Thyroid gland (tissue), 4 donors: ENCODE results near the gene POLE4. TPM values are rescaled to one million over a fixed set of nuclear protein-coding genes. Genes with fewer than 3 reads are reported as not detected.

Experiments
- DNase-seq, 2 donors: peaks; one replicate each; pipeline ENCODE4 v3.0.0-alpha.2; 2019
- H3K27ac ChIP-seq, 3 donors: fragments of 200-600 bp; sonication (generic); 1 replicate in 2 of 3; 2 replicates in 1 of 3; pipeline ENCODE4 v1.5.1; 2016 to 2019; ENCODE audit warnings: mild to moderate bottlenecking in 1 of 3, moderate library complexity in 1 of 3
- H3K27me3 ChIP-seq: fragments of 200-600 bp; sonication (generic); one replicate; pipeline ENCODE4 v1.5.1; 2019
- H3K36me3 ChIP-seq, 2 donors: fragments of 200-600 bp; sonication (generic); one replicate each; pipeline ENCODE4 v1.5.1; 2016 to 2019
- H3K4me1 ChIP-seq, 2 donors: fragments of 200-600 bp; sonication (generic); one replicate each; pipeline ENCODE4 v1.5.1; 2017 to 2019
- H3K4me3 ChIP-seq, 3 donors: fragments of 200-600 bp; sonication (generic); replicated peaks in 1 of 3; 1 replicate in 2 of 3; 2 replicates in 1 of 3; pipeline ENCODE4 v1.5.1; 2016; ENCODE audit warnings: mild to moderate bottlenecking in 1 of 3
- H3K9me3 ChIP-seq: fragments of 200-600 bp; sonication (generic); one replicate; pipeline ENCODE4 v1.5.1; 2017
- POLR2A ChIP-seq, 2 donors: fragments of 450-650 bp; IDR thresholded peaks; one replicate each; pipeline ENCODE4 v1.6.1; 2017; ENCODE audit warnings: antibody characterized with exemption in 2 of 2, mild to moderate bottlenecking in 2 of 2, moderate library complexity in 1 of 2
- WGBS, 2 donors: methylation state at CpG; one replicate each; pipeline ENCODE4 v1.1.5; 2017; 5-methylcytosine and 5-hydroxymethylcytosine counted together
- intact Hi-C: fragments of 100-400 bp; cut with DNase I; formaldehyde crosslinking; loops from one replicate; pipeline ENCODE4 v1.15.1; 2023
- total RNA-seq, 4 donors: library from RNA; depleted of rRNA; stranded (reverse); fragments of >200 nt; gene quantifications; one replicate each; pipeline ENCODE4 v1.2.3, GENCODE V29; 2016
- TF ChIP-seq, protein P1 (sequence below), 6 experiments: fragments of 200-600 bp in 3 of 6; fragments of 450-650 bp in 3 of 6; sonication (generic) in 3 of 6; IDR thresholded peaks; one replicate each; pipeline ENCODE4 v1.5.1; 2016 to 2019; ENCODE audit warnings: antibody characterized with exemption in 6 of 6, mild to moderate bottlenecking in 2 of 6, inconsistent platforms in 1 of 6, moderate library complexity in 1 of 6

POLE4 gene
- total RNA-seq, 4 donors from 2014 or later: 18.1 to 37.6 (median 26.6) TPM

DNA sequence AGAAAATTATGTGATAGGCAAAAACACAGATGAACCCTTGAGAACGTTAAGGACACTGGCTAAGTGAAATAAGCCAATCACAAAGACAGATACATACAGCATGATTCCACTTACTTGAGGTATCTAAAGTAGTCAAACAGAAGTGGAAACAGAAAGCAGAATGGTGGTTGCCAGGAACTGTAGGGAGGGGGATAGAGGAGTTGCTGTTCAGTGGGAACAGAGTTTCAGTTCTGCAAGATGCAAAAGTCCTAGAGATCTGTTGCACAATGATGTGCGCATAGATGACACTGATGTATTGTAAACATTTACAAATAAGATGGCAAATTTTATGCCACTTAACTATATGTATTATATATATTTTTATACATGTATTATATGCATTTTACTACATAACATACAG is 59.7 kb downstream of the POLE4 start:
- Histone ChIP-seq H3K4me1 (no peaks in the 10 kb centered on the region), H3K27ac (no peak overlapping the region), H3K4me3 (no peak overlapping the region), H3K9me3 (no peaks in the 10 kb centered on the region), H3K36me3 (no peaks in the 10 kb centered on the region), H3K27me3 (no peaks in the 10 kb centered on the region)
- WGBS, 2 donors: 86 to 88% methylated on average over 2 of the region's 2 CpGs
- TF ChIP-seq POLR2A (IDR thresholded peaks at IDR 0.05): no peak
- TF ChIP-seq, protein P1, sequence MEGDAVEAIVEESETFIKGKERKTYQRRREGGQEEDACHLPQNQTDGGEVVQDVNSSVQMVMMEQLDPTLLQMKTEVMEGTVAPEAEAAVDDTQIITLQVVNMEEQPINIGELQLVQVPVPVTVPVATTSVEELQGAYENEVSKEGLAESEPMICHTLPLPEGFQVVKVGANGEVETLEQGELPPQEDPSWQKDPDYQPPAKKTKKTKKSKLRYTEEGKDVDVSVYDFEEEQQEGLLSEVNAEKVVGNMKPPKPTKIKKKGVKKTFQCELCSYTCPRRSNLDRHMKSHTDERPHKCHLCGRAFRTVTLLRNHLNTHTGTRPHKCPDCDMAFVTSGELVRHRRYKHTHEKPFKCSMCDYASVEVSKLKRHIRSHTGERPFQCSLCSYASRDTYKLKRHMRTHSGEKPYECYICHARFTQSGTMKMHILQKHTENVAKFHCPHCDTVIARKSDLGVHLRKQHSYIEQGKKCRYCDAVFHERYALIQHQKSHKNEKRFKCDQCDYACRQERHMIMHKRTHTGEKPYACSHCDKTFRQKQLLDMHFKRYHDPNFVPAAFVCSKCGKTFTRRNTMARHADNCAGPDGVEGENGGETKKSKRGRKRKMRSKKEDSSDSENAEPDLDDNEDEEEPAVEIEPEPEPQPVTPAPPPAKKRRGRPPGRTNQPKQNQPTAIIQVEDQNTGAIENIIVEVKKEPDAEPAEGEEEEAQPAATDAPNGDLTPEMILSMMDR (IDR thresholded peaks at IDR 0.05): no peak
- intact Hi-C loops: no loop called here
- no peak for DNase-seq

Other genes with a start within 250 kb of the POLE4 start
- 10 to 100 TPM in 3 of 4 donors, 1 to 10 TPM in 1; 6.7 to 47.8 (median 26.9) TPM for gene HK2, start 124.5 kb upstream of the POLE4 start, total RNA-seq
- 1 to 10 TPM in 1 of 4 donors, under 1 TPM in 3; 0.24 to 2.7 (median 0.63) TPM for gene TACR1, start 240.9 kb downstream of the POLE4 start, total RNA-seq